Naive thymus-derived CD8-positive, alpha-beta T cell (primary cell): ENCODE data around the gene CASQ2. TPM values are rescaled to one million over a fixed set of nuclear protein-coding genes. Genes with fewer than 3 reads are reported as not detected.

Source experiments
- ATAC-seq, 2 donors: fragments of 150-1000 bp; cut with Tn5 transposase in 1 of 2; sonication (Bioruptor Pico), chemical (Tn5 transposase) in 1 of 2; 1 replicate in 1 of 2; 2 replicates in 1 of 2; pipeline ENCODE4 v1.10.0; 2021; ENCODE audit warnings: mild to moderate bottlenecking in 2 of 2, moderate library complexity in 2 of 2
- POLR2A ChIA-PET: fragments of 350-600 bp; sonication (Branson Sonifier 250); formaldehyde crosslinking; loops from one replicate; lab custom pipeline; 2021; ENCODE audit warnings: antibody characterized with exemption; lab: Charles Lee
- DNase-seq, 10 donors: peaks; one replicate each; pipeline versions ENCODE4 v3.0.0 to v3.0.0-alpha.2; 2020 to 2022
- H3K27ac Mint-ChIP-seq, 10 donors: one replicate each; pipeline ENCODE4 v1.8.0; 2020 to 2022; ENCODE audit warnings: mild to moderate bottlenecking in 10 of 10, mixed read lengths in 10 of 10, moderate library complexity in 4 of 10, inconsistent platforms in 1 of 10
- H3K27me3 Mint-ChIP-seq, 5 donors: one replicate each; pipeline ENCODE4 v1.8.0; 2021 to 2022; ENCODE audit warnings: mixed read lengths in 5 of 5
- H3K36me3 Mint-ChIP-seq, 3 donors: one replicate each; pipeline ENCODE4 v1.8.0; 2020 to 2022; ENCODE audit warnings: mixed read lengths in 3 of 3, mild to moderate bottlenecking in 2 of 3, inconsistent platforms in 1 of 3
- H3K4me1 Mint-ChIP-seq, 4 donors: one replicate each; pipeline ENCODE4 v1.8.0; 2021 to 2022; ENCODE audit warnings: mixed read lengths in 4 of 4
- H3K4me3 Mint-ChIP-seq, 10 donors: one replicate each; pipeline ENCODE4 v1.8.0; 2020 to 2022; ENCODE audit warnings: mild to moderate bottlenecking in 10 of 10, mixed read lengths in 10 of 10, moderate library complexity in 6 of 10, inconsistent platforms in 1 of 10
- H3K9me3 Mint-ChIP-seq, 9 donors: one replicate each; pipeline ENCODE4 v1.8.0; 2020 to 2022; ENCODE audit warnings: mixed read lengths in 9 of 9, mild to moderate bottlenecking in 3 of 9, inconsistent platforms in 1 of 9, moderate library complexity in 1 of 9
- polyA plus RNA-seq, 3 donors: library from polyadenylated mRNA; unstranded; fragments of 300-500 nt; fragmentation: Illumina TruSeq; gene quantifications; one replicate each; pipeline ENCODE4 v1.2.3, GENCODE V29; 2021
- total RNA-seq, 8 experiments: library from RNA in 2 of 8; stranded (reverse) in 2 of 8; gene quantifications; one replicate each; pipeline ENCODE4 v1.2.3 and lab custom pipeline; 2021 to 2026

Gene CASQ2
- not detected for total RNA-seq
- not detected for polyA plus RNA-seq
- total RNA-seq (lab: John Stamatoyannopoulos, UW): 0 reads per million in 6 experiments

GRCh38 chr1:115768549-115768948 is at the start of gene CASQ2:
Gene CASQ2, minus strand, starts transcription at chr1:115768714. Its CDS starts 173 bp downstream, at chr1:115768541.
- H3K27ac Mint-ChIP-seq: no peak within 1 kb of the TSS
- ATAC-seq: no peak

GRCh38 chr1:115815694-115816093 is 47.2 kb upstream of the CASQ2 start:
- ATAC-seq (no peak), DNase-seq (no peak)
- no peaks in the 10 kb centered on the region for H3K36me3 Mint-ChIP-seq
- no peaks in the 10 kb centered on the region for H3K9me3 Mint-ChIP-seq
- H3K4me3 Mint-ChIP-seq: no peak overlapping the region
- H3K4me1 Mint-ChIP-seq: no peaks in the 10 kb centered on the region
- H3K27ac Mint-ChIP-seq: peak overlapping the region in 1 of 10 donors; percentile 7
- POLR2A ChIA-PET: no interaction called here
- H3K27me3 Mint-ChIP-seq: peaks cover 11 to 39% (median 19%) of the 10 kb centered on the region in 5 donors

More at GRCh38 chr1:115768549-115768948, at the start of gene CASQ2:
- no peak within 1 kb of the TSS for H3K4me3 Mint-ChIP-seq
- no peaks in the 10 kb centered on the region for H3K9me3 Mint-ChIP-seq
- no peak for DNase-seq
- no peaks in the 10 kb centered on the region for H3K36me3 Mint-ChIP-seq
- H3K4me1 Mint-ChIP-seq: no peaks in the 10 kb centered on the region
- peaks cover 6 to 35% (median 14%) of the 10 kb centered on the region in 5 donors for H3K27me3 Mint-ChIP-seq
- POLR2A ChIA-PET: no interaction called here

GRCh38 chr1:115814685-115815398 is 46.3 kb upstream of the CASQ2 start:
- Mint-ChIP-seq H3K4me3 (no peak overlapping the region), H3K9me3 (no peaks in the 10 kb centered on the region), H3K27me3 (peaks cover 9 to 39% (median 16%) of the 10 kb centered on the region in 5 donors), H3K4me1 (no peaks in the 10 kb centered on the region), H3K36me3 (no peaks in the 10 kb centered on the region), H3K27ac (no peak overlapping the region)
- no peak for ATAC-seq
- POLR2A ChIA-PET: no interaction called here
- no peak for DNase-seq

GRCh38 chr1:115813727-115814126 is 45.2 kb upstream of the CASQ2 start:
- H3K27ac Mint-ChIP-seq: no peak overlapping the region
- H3K4me3 Mint-ChIP-seq: no peak overlapping the region
- H3K27me3 Mint-ChIP-seq: peaks cover 7 to 42% (median 14%) of the 10 kb centered on the region in 5 donors
- H3K36me3 Mint-ChIP-seq: no peaks in the 10 kb centered on the region
- no peak for DNase-seq
- no peaks in the 10 kb centered on the region for H3K9me3 Mint-ChIP-seq
- no peak for ATAC-seq
- POLR2A ChIA-PET: no interaction called here
- H3K4me1 Mint-ChIP-seq: no peaks in the 10 kb centered on the region

GRCh38 chr1:115811140-115811828 is 42.8 kb upstream of the CASQ2 start:
- POLR2A ChIA-PET: no interaction called here
- Mint-ChIP-seq H3K4me1 (no peaks in the 10 kb centered on the region), H3K9me3 (no peaks in the 10 kb centered on the region), H3K27ac (no peak overlapping the region), H3K4me3 (no peak overlapping the region), H3K27me3 (peaks cover 9 to 48% (median 15%) of the 10 kb centered on the region in 5 donors), H3K36me3 (no peaks in the 10 kb centered on the region)
- ATAC-seq: no peak
- no peak for DNase-seq

GRCh38 chr1:115810609-115811008 is 42.1 kb upstream of the CASQ2 start:
- H3K27me3 Mint-ChIP-seq: peaks cover 7 to 48% (median 13%) of the 10 kb centered on the region in 5 donors
- no peaks in the 10 kb centered on the region for H3K9me3 Mint-ChIP-seq
- H3K36me3 Mint-ChIP-seq: no peaks in the 10 kb centered on the region
- H3K4me3 Mint-ChIP-seq: no peak overlapping the region
- no peak overlapping the region for H3K27ac Mint-ChIP-seq
- POLR2A ChIA-PET: no interaction called here
- no peaks in the 10 kb centered on the region for H3K4me1 Mint-ChIP-seq
- no peak for DNase-seq
- no peak for ATAC-seq

GRCh38 chr1:115809847-115810246 is 41.3 kb upstream of the CASQ2 start:
- no peak overlapping the region for H3K4me3 Mint-ChIP-seq
- H3K27ac Mint-ChIP-seq: no peak overlapping the region
- POLR2A ChIA-PET: no interaction called here
- ATAC-seq (no peak), DNase-seq (no peak)
- peaks cover 8 to 47% (median 13%) of the 10 kb centered on the region in 5 donors for H3K27me3 Mint-ChIP-seq
- no peaks in the 10 kb centered on the region for H3K4me1 Mint-ChIP-seq
- H3K9me3 Mint-ChIP-seq: no peaks in the 10 kb centered on the region
- H3K36me3 Mint-ChIP-seq: no peaks in the 10 kb centered on the region

GRCh38 chr1:115809076-115809475 is 40.6 kb upstream of the CASQ2 start:
- Mint-ChIP-seq H3K27me3 (peaks cover 8 to 42% (median 13%) of the 10 kb centered on the region in 5 donors), H3K4me3 (no peak overlapping the region), H3K36me3 (no peaks in the 10 kb centered on the region), H3K9me3 (no peaks in the 10 kb centered on the region), H3K27ac (no peak overlapping the region), H3K4me1 (no peaks in the 10 kb centered on the region)
- POLR2A ChIA-PET: no interaction called here
- no peak for DNase-seq
- no peak for ATAC-seq

- ATAC-seq (peak; percentile 29 to 41), DNase-seq (peak in 7 of 10 donors; percentile 25 to 65 (median 32))
- no peak overlapping the region for H3K4me3 Mint-ChIP-seq
- POLR2A ChIA-PET: no interaction called here
- no peak overlapping the region for H3K27ac Mint-ChIP-seq
- H3K9me3 Mint-ChIP-seq: no peaks in the 10 kb centered on the region
- no peaks in the 10 kb centered on the region for H3K4me1 Mint-ChIP-seq
- H3K27me3 Mint-ChIP-seq: peaks cover 3 to 28% (median 10%) of the 10 kb centered on the region in 5 donors
- peaks cover 0 to 3% (median 0%) of the 10 kb centered on the region in 3 donors for H3K36me3 Mint-ChIP-seq
Measured at GRCh38 chr1:115807723-115808122, 39.2 kb upstream of the CASQ2 start.

- no peaks in the 10 kb centered on the region for H3K9me3 Mint-ChIP-seq
- no peak overlapping the region for H3K27ac Mint-ChIP-seq
- POLR2A ChIA-PET: no interaction called here
- H3K36me3 Mint-ChIP-seq: peaks cover 0 to 3% (median 0%) of the 10 kb centered on the region in 3 donors
- ATAC-seq: no peak
- no peaks in the 10 kb centered on the region for H3K4me1 Mint-ChIP-seq
- peaks cover 3 to 27% (median 10%) of the 10 kb centered on the region in 5 donors for H3K27me3 Mint-ChIP-seq
- DNase-seq: no peak
- no peak overlapping the region for H3K4me3 Mint-ChIP-seq
Measured at GRCh38 chr1:115805597-115805996, 37.1 kb upstream of the CASQ2 start.

GRCh38 chr1:115802416-115802815 is 33.9 kb upstream of the CASQ2 start:
- Mint-ChIP-seq H3K4me1 (no peaks in the 10 kb centered on the region), H3K27me3 (peaks cover 4 to 19% (median 5%) of the 10 kb centered on the region in 5 donors), H3K4me3 (no peak overlapping the region), H3K9me3 (no peaks in the 10 kb centered on the region), H3K27ac (no peak overlapping the region), H3K36me3 (peaks cover 0 to 3% (median 0%) of the 10 kb centered on the region in 3 donors)
- DNase-seq: no peak
- no peak for ATAC-seq
- POLR2A ChIA-PET: no interaction called here

GRCh38 chr1:115797486-115797885 is 29.0 kb upstream of the CASQ2 start:
- ATAC-seq (no peak), DNase-seq (no peak)
- no peaks in the 10 kb centered on the region for H3K9me3 Mint-ChIP-seq
- no peaks in the 10 kb centered on the region for H3K36me3 Mint-ChIP-seq
- H3K4me3 Mint-ChIP-seq: no peak overlapping the region
- H3K27me3 Mint-ChIP-seq: peaks cover 9 to 37% (median 22%) of the 10 kb centered on the region in 5 donors
- no peaks in the 10 kb centered on the region for H3K4me1 Mint-ChIP-seq
- POLR2A ChIA-PET: no interaction called here
- no peak overlapping the region for H3K27ac Mint-ChIP-seq

GRCh38 chr1:115796897-115797296 is 28.4 kb upstream of the CASQ2 start:
- POLR2A ChIA-PET: no interaction called here
- Mint-ChIP-seq H3K4me1 (no peaks in the 10 kb centered on the region), H3K4me3 (no peak overlapping the region), H3K36me3 (no peaks in the 10 kb centered on the region), H3K9me3 (no peaks in the 10 kb centered on the region), H3K27me3 (peaks cover 12 to 43% (median 25%) of the 10 kb centered on the region in 5 donors), H3K27ac (no peak overlapping the region)
- DNase-seq (no peak), ATAC-seq (no peak)
